OCI-LY3 (cell line): ENCODE data around the gene RPL7A.

Experiments used
- EZH2phosphoT487 ChIP-seq: fragments of 200-600 bp; shearing (Covaris generic); IDR thresholded peaks from 2 replicates; pipeline ENCODE4 v1.6.1; 2018; ENCODE audit warnings: antibody characterized with exemption, mixed run types, low read depth
- TF ChIP-seq, protein P1 (sequence below): fragments of 200-600, 300-600 bp; sonication (generic); IDR thresholded peaks from 2 replicates; pipeline ENCODE4 v1.5.1; 2014; ENCODE audit warnings: antibody characterized with exemption, low read length, low read depth

DNA sequence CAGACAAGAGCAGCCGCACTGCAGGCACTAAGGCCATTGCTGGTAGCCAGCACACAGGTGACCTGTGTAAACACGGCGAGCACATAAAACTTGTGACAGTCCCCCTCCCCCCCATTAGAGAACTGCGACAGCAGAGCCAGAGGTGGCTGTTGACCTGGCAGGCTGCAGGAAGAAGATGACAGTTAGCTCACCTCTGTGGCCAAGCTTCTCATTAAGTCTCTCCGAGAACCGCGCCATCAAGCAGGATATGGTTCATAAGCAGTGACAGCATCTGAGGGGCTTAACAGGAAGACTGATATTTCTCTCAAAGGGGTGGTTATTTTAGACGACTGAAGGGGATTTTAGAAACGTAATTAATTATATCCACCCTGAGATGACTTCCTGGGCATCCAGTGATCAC lies 22.7 kb downstream of the RPL7A start:
- TF ChIP-seq, protein P1, sequence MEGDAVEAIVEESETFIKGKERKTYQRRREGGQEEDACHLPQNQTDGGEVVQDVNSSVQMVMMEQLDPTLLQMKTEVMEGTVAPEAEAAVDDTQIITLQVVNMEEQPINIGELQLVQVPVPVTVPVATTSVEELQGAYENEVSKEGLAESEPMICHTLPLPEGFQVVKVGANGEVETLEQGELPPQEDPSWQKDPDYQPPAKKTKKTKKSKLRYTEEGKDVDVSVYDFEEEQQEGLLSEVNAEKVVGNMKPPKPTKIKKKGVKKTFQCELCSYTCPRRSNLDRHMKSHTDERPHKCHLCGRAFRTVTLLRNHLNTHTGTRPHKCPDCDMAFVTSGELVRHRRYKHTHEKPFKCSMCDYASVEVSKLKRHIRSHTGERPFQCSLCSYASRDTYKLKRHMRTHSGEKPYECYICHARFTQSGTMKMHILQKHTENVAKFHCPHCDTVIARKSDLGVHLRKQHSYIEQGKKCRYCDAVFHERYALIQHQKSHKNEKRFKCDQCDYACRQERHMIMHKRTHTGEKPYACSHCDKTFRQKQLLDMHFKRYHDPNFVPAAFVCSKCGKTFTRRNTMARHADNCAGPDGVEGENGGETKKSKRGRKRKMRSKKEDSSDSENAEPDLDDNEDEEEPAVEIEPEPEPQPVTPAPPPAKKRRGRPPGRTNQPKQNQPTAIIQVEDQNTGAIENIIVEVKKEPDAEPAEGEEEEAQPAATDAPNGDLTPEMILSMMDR, result no peak
- no peak for TF ChIP-seq EZH2phosphoT487
